Measurements from ENCODE around the gene BST2. TPM values are rescaled to one million over a fixed set of nuclear protein-coding genes. Genes with fewer than 3 reads are reported as not detected.

Gene BST2, protein sequence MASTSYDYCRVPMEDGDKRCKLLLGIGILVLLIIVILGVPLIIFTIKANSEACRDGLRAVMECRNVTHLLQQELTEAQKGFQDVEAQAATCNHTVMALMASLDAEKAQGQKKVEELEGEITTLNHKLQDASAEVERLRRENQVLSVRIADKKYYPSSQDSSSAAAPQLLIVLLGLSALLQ
- total RNA-seq: 100 to 1,000 TPM; 156 to 164 TPM

DNA sequence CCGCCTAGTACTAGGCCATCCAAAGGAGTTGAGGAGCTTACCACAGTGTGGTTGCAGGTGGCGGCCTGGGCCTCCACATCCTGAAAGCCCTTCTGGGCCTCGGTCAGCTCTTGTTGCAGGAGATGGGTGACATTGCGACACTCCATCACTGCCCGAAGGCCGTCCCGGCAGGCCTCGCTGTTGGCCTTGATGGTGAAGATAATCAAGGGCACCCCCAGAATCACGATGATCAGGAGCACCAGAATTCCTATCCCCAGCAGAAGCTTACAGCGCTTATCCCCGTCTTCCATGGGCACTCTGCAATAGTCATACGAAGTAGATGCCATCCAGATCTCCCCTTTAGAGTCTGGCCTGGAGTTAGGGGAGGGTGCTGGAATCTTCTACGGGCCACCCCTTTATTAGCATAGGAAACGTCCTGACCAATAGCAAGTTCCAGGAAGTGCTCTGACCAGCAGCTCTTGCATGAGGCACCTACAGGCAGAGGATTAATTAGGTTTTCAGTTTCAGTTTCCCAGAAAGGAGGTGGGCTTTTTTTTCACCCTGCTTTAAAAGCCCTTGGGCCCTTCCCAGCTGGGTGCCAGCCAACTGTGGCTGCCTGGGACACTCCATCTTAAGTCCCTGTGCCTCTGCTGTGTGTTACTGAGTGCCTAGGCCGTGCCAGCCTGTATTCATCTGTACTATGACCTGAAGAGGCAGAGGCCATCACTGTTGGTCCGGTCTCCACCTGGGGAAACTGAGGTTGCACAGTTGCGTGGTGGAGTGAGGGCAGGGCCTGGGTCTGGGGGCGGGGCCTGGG, at the start of gene BST2:
TSS of gene BST2 (minus strand) at position 381 of the 796 bp plus-strand sequence. CDS start at position 326, 55 bp downstream.
- Mint-ChIP-seq H3K4me1 (ENCODE audit: low read depth) (peaks cover 26% of the 10 kb centered on the region), H3K36me3 (peaks cover 19% of the 10 kb centered on the region), H3K4me3 (peak within 1 kb of the TSS; percentile 93), H3K9me3 (no peaks in the 10 kb centered on the region), H3K27ac (peak within 1 kb of the TSS; percentile 97), H3K27me3 (no peaks in the 10 kb centered on the region)
- ChIA-PET POLR2A (interaction anchor here (0.6 to 3.2 kb wide), 6 partner anchors 12 to 454 kb away, joined by 3 to 20 read pairs (median 3); partner anchors contain the start of genes MVB12A and TMEM221), CTCF (interaction anchor here (0.5 to 3.2 kb wide), 5 partner anchors 14 to 64 kb away, joined by 3 to 18 read pairs (median 4); partner anchors contain the start of gene MVB12A)
- DNase-seq: peak; percentile 71
- intact Hi-C loops (cut with micrococcal nuclease): loop anchor here (5.0 kb wide), 1 partner anchor 98 kb away; the partner anchor contains the start of genes DDA1 and MRPL34

DNA sequence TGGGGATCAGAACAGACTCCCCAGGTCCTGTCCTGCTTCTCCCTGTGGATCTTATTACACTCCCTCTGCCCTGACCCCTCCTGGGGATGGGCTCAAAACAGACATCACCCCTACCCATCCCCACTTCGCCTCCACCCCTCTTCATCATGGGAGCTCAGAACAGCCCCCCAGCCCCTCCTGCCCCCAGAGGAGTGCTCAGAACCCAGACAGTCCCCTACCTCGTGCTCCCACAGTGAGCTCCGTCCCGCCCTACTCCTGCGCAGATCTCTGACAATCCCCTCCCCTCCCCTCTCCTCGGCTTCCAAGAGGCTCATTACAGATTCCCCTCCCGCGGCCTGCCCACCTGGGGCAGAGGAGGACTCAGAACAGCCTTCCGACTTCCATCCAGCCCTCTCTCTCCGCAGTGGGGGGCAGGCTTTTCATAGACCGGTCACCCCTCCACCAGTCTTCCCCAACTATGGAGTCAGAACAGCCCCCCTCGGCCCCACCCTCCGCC, 49.2 kb upstream of the BST2 start:
- Mint-ChIP-seq H3K4me1 (ENCODE audit: low read depth) (peaks cover 16% of the 10 kb centered on the region), H3K4me3 (no peak overlapping the region), H3K27me3 (peaks cover 36% of the 10 kb centered on the region), H3K36me3 (no peaks in the 10 kb centered on the region), H3K9me3 (no peaks in the 10 kb centered on the region), H3K27ac (no peak overlapping the region)
- CTCF ChIA-PET: interaction anchor here (0.5 to 1.6 kb wide), 9 partner anchors 10 to 406 kb away, joined by 3 to 9 read pairs (median 3); no protein-coding TSS in a partner anchor
- intact Hi-C loops (cut with micrococcal nuclease): loop anchor here (5.0 kb wide), 1 partner anchor 103 kb away; the partner anchor contains the start of gene COLGALT1
- DNase-seq: no peak
- POLR2A ChIA-PET: interaction anchor here (1.2 kb wide), 1 partner anchor 36 kb away, joined by 3 read pairs; no protein-coding TSS in a partner anchor

DNA sequence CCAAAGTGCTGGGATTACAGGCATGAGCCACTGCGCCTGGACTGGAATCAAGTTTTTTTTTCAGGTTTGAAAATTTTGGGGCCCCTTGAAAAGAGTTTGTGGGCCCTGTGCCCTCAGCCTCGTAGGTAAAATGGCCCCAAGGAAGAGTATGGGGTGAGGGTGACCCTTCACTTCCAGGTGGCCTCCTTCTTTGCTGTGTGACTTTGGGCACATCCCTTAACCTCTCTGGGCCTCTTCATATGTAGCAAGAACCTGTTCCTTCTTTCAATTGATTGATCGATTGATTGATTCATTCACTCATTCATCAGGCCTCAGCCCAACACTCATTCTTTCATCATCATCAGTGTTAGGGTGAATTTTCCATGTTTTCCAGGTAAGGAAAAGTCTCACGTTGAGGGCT, 46.4 kb upstream of the BST2 start:
- Mint-ChIP-seq H3K4me3 (no peak overlapping the region), H3K9me3 (no peaks in the 10 kb centered on the region), H3K27ac (no peak overlapping the region), H3K36me3 (no peaks in the 10 kb centered on the region), H3K4me1 (ENCODE audit: low read depth) (peaks cover 16% of the 10 kb centered on the region), H3K27me3 (peaks cover 34% of the 10 kb centered on the region)
- DNase-seq: no peak
- POLR2A ChIA-PET: no interaction called here
- intact Hi-C loops (cut with micrococcal nuclease): loop anchor here (5.0 kb wide), 1 partner anchor 105 kb away; the partner anchor contains the start of gene COLGALT1
- CTCF ChIA-PET: no interaction called here

DNA sequence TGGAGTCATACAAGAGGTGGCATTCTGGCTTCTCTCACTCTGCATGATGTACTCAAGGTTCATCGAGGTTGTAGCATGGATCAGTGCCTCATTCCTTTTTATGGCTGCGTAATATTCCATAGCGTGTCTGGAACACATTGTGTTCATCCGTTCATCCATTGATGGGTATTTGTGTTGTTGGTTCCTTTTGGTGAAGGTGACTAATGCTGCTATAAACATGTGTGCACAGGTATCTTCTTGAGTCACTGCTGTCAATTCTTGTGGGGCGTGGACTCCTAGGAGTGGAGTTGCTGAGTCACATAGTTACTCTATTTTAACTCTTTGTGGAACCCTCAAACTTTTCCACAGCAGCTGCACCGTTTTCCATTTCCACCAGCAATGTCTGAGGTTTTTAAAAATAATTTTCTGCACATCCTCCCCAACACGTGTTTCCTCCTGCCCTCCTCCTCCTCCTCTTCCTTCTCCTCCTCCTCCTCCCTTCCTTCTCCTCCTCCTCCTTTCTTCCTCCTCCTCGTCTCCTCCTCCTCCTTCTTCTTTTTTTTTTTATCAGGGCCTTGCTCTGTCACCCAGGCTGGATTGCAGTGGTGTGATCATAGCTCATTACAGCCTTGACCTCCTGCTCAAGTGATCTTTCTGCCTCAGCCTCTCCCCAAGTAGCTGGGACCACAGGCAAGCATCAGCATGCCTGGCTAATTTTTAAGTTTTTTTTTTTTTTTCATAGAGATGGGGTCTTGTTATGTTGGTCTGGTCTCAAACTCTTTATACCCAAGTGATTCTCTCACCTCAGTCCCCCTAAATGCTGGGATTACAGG, 45.0 kb upstream of the BST2 start:
- CTCF ChIA-PET: interaction anchor here (0.6 to 0.8 kb wide), 2 partner anchors 106 to 409 kb away, joined by 3 read pairs; partner anchors contain the start of gene RPL18A
- intact Hi-C loops (cut with micrococcal nuclease): loop anchor here (1.0 to 5.0 kb wide), 2 partner anchors 16 to 107 kb away; partner anchors contain the start of gene COLGALT1
- Mint-ChIP-seq H3K9me3 (no peaks in the 10 kb centered on the region), H3K4me3 (peak overlapping the region; percentile 28), H3K27ac (peak overlapping the region; percentile 11), H3K27me3 (peaks cover 24% of the 10 kb centered on the region), H3K36me3 (no peaks in the 10 kb centered on the region), H3K4me1 (ENCODE audit: low read depth) (peaks cover 16% of the 10 kb centered on the region)
- peak; percentile 73 for DNase-seq
- POLR2A ChIA-PET: no interaction called here

DNA sequence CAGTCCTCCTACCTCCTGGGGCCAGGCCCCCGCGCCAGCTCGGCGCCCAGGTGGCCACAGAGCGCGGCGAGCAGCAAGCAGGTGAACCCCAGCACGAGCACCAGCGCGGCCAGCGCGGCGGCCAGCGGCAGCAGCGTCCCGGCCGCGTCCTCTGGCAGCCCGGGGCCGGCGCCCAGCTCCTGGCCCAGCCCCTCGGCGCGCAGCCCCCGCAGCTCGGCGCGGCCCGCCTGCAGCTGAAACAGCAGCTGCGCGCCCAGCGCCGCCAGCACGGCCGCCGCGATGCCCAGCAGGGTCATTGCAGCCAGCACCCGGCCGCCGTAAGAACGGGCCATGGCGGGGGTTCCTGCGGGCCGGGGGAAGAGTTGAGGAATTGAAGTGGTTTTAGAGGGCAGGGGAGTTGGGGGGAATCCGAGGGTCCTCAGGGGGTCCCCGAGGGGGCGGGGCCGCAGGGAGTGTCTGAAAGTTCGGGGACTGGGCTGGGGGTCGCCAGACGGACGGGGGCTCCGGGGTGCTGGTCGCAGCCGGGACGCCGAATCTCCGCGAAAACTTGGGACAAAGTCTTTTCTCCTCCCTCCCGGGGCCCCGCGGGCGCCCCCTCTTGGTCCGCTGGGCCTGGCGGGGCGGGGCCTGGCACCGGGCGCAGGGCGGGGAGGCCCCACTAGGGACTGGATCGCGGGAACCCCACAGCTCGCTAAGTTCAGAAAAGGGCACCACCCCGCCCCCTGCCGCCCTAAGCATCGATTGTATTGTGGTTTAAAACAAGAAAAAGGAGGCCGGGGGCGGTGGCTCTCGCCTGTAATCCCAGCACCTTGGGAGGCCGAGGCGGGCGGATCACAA, 42.9 kb upstream of the BST2 start, which contains the start of gene TMEM221:
TSS of gene TMEM221 (minus strand) at position 538 of the 837 bp plus-strand sequence. CDS start at position 332, 206 bp downstream.
- Mint-ChIP-seq H3K36me3 (no peaks in the 10 kb centered on the region), H3K4me3 (no peak within 1 kb of the TSS), H3K27ac (no peak within 1 kb of the TSS), H3K9me3 (no peaks in the 10 kb centered on the region), H3K4me1 (ENCODE audit: low read depth) (peaks cover 13% of the 10 kb centered on the region), H3K27me3 (peaks cover 12% of the 10 kb centered on the region)
- ChIA-PET CTCF (interaction anchor here (0.6 to 2.0 kb wide), 9 partner anchors 13 to 131 kb away, joined by 3 to 6 read pairs (median 3); no protein-coding TSS in a partner anchor), POLR2A (interaction anchor here (1.0 kb wide), 1 partner anchor 43 kb away, joined by 3 read pairs; the partner anchor contains the start of gene BST2)
- peak; percentile 76 for DNase-seq
- intact Hi-C loops (cut with micrococcal nuclease): no loop called here

DNA sequence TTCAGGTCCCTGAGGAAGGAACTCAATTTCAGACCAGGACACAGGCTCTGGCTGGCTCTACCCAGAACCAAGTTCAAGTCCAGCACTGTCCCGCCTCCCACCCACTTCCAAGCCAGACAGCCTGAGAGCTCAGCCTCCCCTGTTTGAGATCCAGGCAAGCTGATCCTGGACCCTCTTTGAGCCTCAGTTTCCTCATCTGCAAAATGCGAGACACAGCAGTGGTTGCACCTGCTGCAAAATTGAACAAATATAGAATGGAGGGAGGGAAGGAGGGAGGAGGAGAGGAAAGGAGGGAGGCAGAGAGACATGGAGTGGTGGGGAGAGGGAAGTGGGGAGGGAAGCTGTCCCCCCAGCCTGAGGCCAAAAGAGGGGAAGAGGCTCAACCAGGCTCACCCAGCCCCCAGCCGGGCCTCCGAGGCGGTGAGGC, 42.3 kb upstream of the BST2 start:
- peaks cover 12% of the 10 kb centered on the region for H3K4me1 Mint-ChIP-seq (ENCODE audit: low read depth)
- H3K9me3 Mint-ChIP-seq: no peaks in the 10 kb centered on the region
- DNase-seq: no peak
- H3K27ac Mint-ChIP-seq: no peak overlapping the region
- peaks cover 11% of the 10 kb centered on the region for H3K27me3 Mint-ChIP-seq
- ChIA-PET POLR2A (no interaction called here), CTCF (interaction anchor here (0.8 to 2.0 kb wide), 5 partner anchors 18 to 130 kb away, joined by 3 to 6 read pairs (median 3); no protein-coding TSS in a partner anchor)
- no peaks in the 10 kb centered on the region for H3K36me3 Mint-ChIP-seq
- no peak overlapping the region for H3K4me3 Mint-ChIP-seq
- intact Hi-C loops (cut with micrococcal nuclease): no loop called here

DNA sequence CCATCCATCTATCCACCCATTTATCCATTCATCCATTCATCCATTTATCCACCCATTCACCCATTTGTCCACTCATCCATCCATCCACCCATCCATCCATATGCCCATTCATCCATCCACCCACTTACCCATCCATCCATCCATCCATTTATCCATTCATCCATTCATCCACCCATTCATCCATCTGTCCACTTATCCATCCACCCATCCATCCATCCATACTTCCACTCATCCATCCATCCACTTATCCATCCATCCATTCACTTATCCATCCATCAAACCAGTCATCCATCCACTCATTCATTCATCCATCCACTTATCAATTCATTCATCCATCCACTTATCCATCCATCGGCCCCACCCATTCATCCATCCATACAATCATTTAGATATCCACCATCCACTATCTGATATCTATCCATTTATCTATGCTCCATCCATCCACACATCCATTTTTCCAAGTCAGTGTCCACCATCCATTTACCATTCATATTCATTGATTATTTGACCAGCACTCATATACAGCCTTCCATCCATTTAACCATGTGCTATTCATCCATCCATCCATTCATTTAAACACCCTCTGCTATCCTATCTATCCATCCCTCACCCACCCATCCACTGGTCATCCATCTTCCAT, 40.2 kb upstream of the BST2 start:
- Mint-ChIP-seq H3K9me3 (peaks cover 4% of the 10 kb centered on the region), H3K36me3 (no peaks in the 10 kb centered on the region), H3K4me3 (no peak overlapping the region), H3K27ac (no peak overlapping the region), H3K27me3 (peaks cover 11% of the 10 kb centered on the region), H3K4me1 (ENCODE audit: low read depth) (peaks cover 9% of the 10 kb centered on the region)
- POLR2A ChIA-PET: interaction anchor here (1.6 kb wide), 1 partner anchor 39 kb away, joined by 3 read pairs; no protein-coding TSS in a partner anchor
- intact Hi-C loops (cut with micrococcal nuclease): no loop called here
- DNase-seq: no peak
- CTCF ChIA-PET: interaction anchor here (0.9 kb wide), 1 partner anchor 9 kb away, joined by 4 read pairs; no protein-coding TSS in a partner anchor

DNA sequence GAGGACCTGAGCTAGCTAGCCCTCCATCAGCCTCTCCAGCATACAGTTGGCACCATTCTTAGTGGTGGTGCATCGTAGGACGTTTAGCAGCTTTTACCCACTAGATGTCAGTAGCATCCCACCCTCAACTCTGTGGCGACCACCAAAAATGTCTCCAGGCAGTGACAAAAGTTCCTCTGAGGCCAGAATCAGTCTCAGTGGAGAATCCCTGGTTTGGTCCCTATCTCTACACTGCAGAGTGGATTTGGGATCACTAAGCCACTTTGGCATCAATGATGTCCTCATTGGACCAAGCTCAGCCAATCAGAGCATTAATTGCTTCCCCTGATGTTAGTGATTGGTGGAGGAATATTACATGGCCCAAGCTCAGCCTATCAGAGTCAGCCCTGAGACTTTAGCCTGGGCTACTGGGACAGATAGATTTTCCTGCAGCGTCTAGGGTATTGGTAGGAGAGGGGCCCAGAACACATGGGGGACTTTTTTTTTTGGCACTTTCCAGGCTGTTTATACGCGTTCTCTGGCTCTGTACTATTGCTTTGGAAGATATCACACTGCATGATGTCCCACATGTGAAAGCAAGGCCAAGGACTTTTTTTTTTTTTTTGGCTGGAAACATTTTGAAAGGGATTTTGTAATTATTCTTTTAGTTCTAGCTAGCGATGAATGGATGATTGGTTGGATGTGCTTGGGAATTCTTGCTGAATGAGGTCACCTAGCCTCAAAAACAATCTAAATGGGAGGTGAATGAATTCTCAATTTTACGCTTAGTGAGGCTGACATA, 36.0 kb upstream of the BST2 start:
- ChIA-PET CTCF (interaction anchor here (0.6 to 2.5 kb wide), 14 partner anchors 9 to 165 kb away, joined by 3 to 23 read pairs (median 4); partner anchors contain the start of genes BST2 and MVB12A), POLR2A (interaction anchor here (0.7 kb wide), 1 partner anchor 333 kb away, joined by 3 read pairs; no protein-coding TSS in a partner anchor)
- H3K36me3 Mint-ChIP-seq: no peaks in the 10 kb centered on the region
- no peaks in the 10 kb centered on the region for H3K27me3 Mint-ChIP-seq
- no peak overlapping the region for H3K27ac Mint-ChIP-seq
- no peaks in the 10 kb centered on the region for H3K4me1 Mint-ChIP-seq (ENCODE audit: low read depth)
- intact Hi-C loops (cut with micrococcal nuclease): no loop called here
- peak; percentile 29 for DNase-seq
- peaks cover 4% of the 10 kb centered on the region for H3K9me3 Mint-ChIP-seq
- no peak overlapping the region for H3K4me3 Mint-ChIP-seq

DNA sequence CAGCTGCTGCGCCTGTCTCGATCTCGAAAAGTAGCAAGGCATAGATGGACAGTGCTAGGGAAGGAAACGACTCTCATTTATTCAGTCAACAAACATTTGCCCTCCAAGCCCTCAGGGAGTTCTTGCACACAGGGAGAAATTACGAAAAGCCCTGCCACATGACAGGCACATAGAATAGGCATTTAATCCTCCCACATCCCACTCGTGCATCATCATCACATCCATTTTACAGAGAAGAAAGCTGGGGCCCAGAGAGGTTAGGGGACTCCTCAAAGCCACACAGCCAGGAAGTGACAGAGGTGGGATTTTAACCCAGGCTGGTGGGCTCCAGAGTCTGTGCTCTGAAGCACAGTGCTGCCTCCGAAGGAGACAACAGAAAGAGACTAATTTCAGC, 31.4 kb upstream of the BST2 start:
- H3K9me3 Mint-ChIP-seq: peaks cover 4% of the 10 kb centered on the region
- H3K4me1 Mint-ChIP-seq (ENCODE audit: low read depth): no peaks in the 10 kb centered on the region
- ChIA-PET CTCF (no interaction called here), POLR2A (no interaction called here)
- intact Hi-C loops (cut with micrococcal nuclease): no loop called here
- H3K4me3 Mint-ChIP-seq: no peak overlapping the region
- no peak for DNase-seq
- no peaks in the 10 kb centered on the region for H3K27me3 Mint-ChIP-seq
- H3K36me3 Mint-ChIP-seq: no peaks in the 10 kb centered on the region
- H3K27ac Mint-ChIP-seq: no peak overlapping the region

Data from activated CD4-positive, alpha-beta memory T cell treated with anti-CD3 and anti-CD28 coated beads for 36 hours (primary cell).